Hepatocyte (in vitro differentiated cells): ENCODE data around the gene SCNN1B. TPM values are rescaled to one million over a fixed set of nuclear protein-coding genes. Genes with fewer than 3 reads are reported as not detected.

ENCODE experiments used
- DNase-seq: peaks from one replicate; pipeline ENCODE4 v3.0.0-alpha.2; 2016; ENCODE audit warnings: low spot score
- H2AFZ ChIP-seq: fragments of 200-600 bp; sonication (generic); 2 replicates; pipeline ENCODE4 v1.6.0; 2016; ENCODE audit warnings: antibody characterized with exemption, mild to moderate bottlenecking
- H3K27ac ChIP-seq: fragments of 200-600 bp; sonication (generic); 2 replicates; pipeline ENCODE4 v1.5.1; 2016; ENCODE audit warnings: mild to moderate bottlenecking
- H3K27me3 ChIP-seq: fragments of 200-600 bp; sonication (generic); 2 replicates; pipeline ENCODE4 v1.6.1; 2016
- H3K36me3 ChIP-seq: fragments of 200-600 bp; sonication (generic); replicated peaks from 2 replicates; pipeline ENCODE4 v1.5.1; 2016; ENCODE audit warnings: low read depth; ENCODE audit not compliant: insufficient read depth
- H3K4me1 ChIP-seq: fragments of 200-600 bp; sonication (generic); 2 replicates; pipeline ENCODE4 v1.5.1; 2016; ENCODE audit warnings: mild to moderate bottlenecking, moderate library complexity; ENCODE audit not compliant: insufficient read depth
- H3K4me2 ChIP-seq: fragments of 200-600 bp; sonication (generic); 2 replicates; pipeline ENCODE4 v1.6.0; 2016
- H3K4me3 ChIP-seq: fragments of 200-600 bp; sonication (generic); 2 replicates; pipeline ENCODE4 v1.5.1; 2016; ENCODE audit warnings: mild to moderate bottlenecking
- H3K79me2 ChIP-seq: fragments of 200-600 bp; sonication (generic); 2 replicates; pipeline ENCODE4 v1.6.0; 2017; ENCODE audit warnings: mild to moderate bottlenecking
- H3K9me2 ChIP-seq: fragments of 200-600 bp; sonication (generic); replicated peaks from 2 replicates; pipeline ENCODE4 v1.6.0; 2017; ENCODE audit warnings: mild to moderate bottlenecking; ENCODE audit not compliant: insufficient read depth
- H3K9me3 ChIP-seq: fragments of 200-600 bp; sonication (generic); 2 replicates; pipeline ENCODE4 v1.5.1; 2016; ENCODE audit warnings: low read depth, mild to moderate bottlenecking
- H4K20me1 ChIP-seq: fragments of 200-600 bp; sonication (generic); 2 replicates; pipeline ENCODE4 v1.6.0; 2016; ENCODE audit warnings: mild to moderate bottlenecking; ENCODE audit not compliant: insufficient read depth, poor library complexity, severe bottlenecking
- CTCF ChIP-seq: fragments of 200-600 bp; sonication (generic); IDR thresholded peaks from 2 replicates; pipeline ENCODE4 v1.5.1; 2016; ENCODE audit warnings: antibody characterized with exemption, mild to moderate bottlenecking; ENCODE audit not compliant: poor library complexity
- EZH2 ChIP-seq: fragments of 200-600 bp; sonication (generic); IDR thresholded peaks from 2 replicates; pipeline ENCODE4 v1.6.1; 2016; ENCODE audit warnings: antibody characterized with exemption, mild to moderate bottlenecking, borderline replicate concordance
- EZH2phosphoT487 ChIP-seq: fragments of 200-600 bp; sonication (generic); IDR thresholded peaks from one replicate; pipeline ENCODE4 v1.6.1; 2018; ENCODE audit warnings: antibody characterized with exemption, mild to moderate bottlenecking, low read depth, moderate library complexity; ENCODE audit not compliant: unreplicated experiment, severe bottlenecking
- WGBS: methylation state at CpG from one replicate; pipeline ENCODE4 v1.1.6; 2016; ENCODE audit warnings: low lambda C conversion rate; ENCODE audit errors: missing lambda C conversion rate; 5-methylcytosine and 5-hydroxymethylcytosine counted together
- polyA plus RNA-seq: library from polyadenylated mRNA; unstranded; fragments of >200 nt; fragmentation: Nextera tagmentation; extraction: Ambion mirVana; gene quantifications from 2 replicates; pipeline ENCODE4 v1.2.1, GENCODE V29; 2016
- total RNA-seq: library from RNA; depleted of rRNA; stranded (reverse); fragments of >200 nt; gene quantifications from 2 replicates; pipeline ENCODE4 v1.2.3, GENCODE V29; 2014

SCNN1B gene
- total and polyA plus RNA-seq, 2 experiments from 2014 or later, result 0.23 to 0.85 TPM

- TF ChIP-seq EZH2, result no peak
- no peak for TF ChIP-seq CTCF
- TF ChIP-seq EZH2phosphoT487, result no peak
- Histone ChIP-seq H3K4me3 (no peak overlapping the region), H4K20me1 (no peaks in the 10 kb centered on the region), H3K9me3 (no peaks in the 10 kb centered on the region), H2AFZ (no peak overlapping the region), H3K4me1 (no peaks in the 10 kb centered on the region), H3K79me2 (no peaks in the 10 kb centered on the region), H3K9me2 (no peaks in the 10 kb centered on the region), H3K36me3 (no peaks in the 10 kb centered on the region), H3K27ac (no peak overlapping the region), H3K27me3 (peaks cover 3% of the 10 kb centered on the region), H3K4me2 (no peak overlapping the region)
- DNase-seq, result no peak
- 58% methylated on average over 2 of the region's 2 CpGs for WGBS
Measured at GRCh38 chr16:23274968-23275367, 27.1 kb upstream of the SCNN1B start.

GRCh38 chr16:23276821-23277220 is 25.3 kb upstream of the SCNN1B start:
- Histone ChIP-seq H3K36me3 (no peaks in the 10 kb centered on the region), H3K9me2 (no peaks in the 10 kb centered on the region), H3K4me3 (no peak overlapping the region), H4K20me1 (no peaks in the 10 kb centered on the region), H2AFZ (no peak overlapping the region), H3K27me3 (peaks cover 3% of the 10 kb centered on the region), H3K9me3 (no peaks in the 10 kb centered on the region), H3K4me2 (no peak overlapping the region), H3K27ac (no peak overlapping the region), H3K79me2 (no peaks in the 10 kb centered on the region), H3K4me1 (no peaks in the 10 kb centered on the region)
- no peak for TF ChIP-seq EZH2
- TF ChIP-seq CTCF, result no peak
- WGBS, result 82% methylated on average over 4 of the region's 4 CpGs
- no peak for DNase-seq

GRCh38 chr16:23278031-23278430 is 24.1 kb upstream of the SCNN1B start:
- TF ChIP-seq CTCF, result no peak
- TF ChIP-seq EZH2phosphoT487, result no peak
- no peak for TF ChIP-seq EZH2
- no peak overlapping the region for H2AFZ ChIP-seq
- peaks cover 3% of the 10 kb centered on the region for H3K27me3 ChIP-seq
- H3K4me2 ChIP-seq, result no peak overlapping the region
- H3K4me1 ChIP-seq, result no peaks in the 10 kb centered on the region
- H3K9me3 ChIP-seq, result no peaks in the 10 kb centered on the region
- no peaks in the 10 kb centered on the region for H3K9me2 ChIP-seq
- no peaks in the 10 kb centered on the region for H3K36me3 ChIP-seq
- H3K4me3 ChIP-seq, result no peak overlapping the region
- DNase-seq, result no peak
- WGBS, result 77% methylated on average over 2 of the region's 2 CpGs
- no peaks in the 10 kb centered on the region for H3K79me2 ChIP-seq
- no peak overlapping the region for H3K27ac ChIP-seq
- no peaks in the 10 kb centered on the region for H4K20me1 ChIP-seq

- H4K20me1 ChIP-seq, result no peaks in the 10 kb centered on the region
- H3K4me1 ChIP-seq, result no peaks in the 10 kb centered on the region
- no peak overlapping the region for H2AFZ ChIP-seq
- peaks cover 3% of the 10 kb centered on the region for H3K27me3 ChIP-seq
- no peaks in the 10 kb centered on the region for H3K79me2 ChIP-seq
- H3K9me2 ChIP-seq, result no peaks in the 10 kb centered on the region
- no peak overlapping the region for H3K4me3 ChIP-seq
- no peak for DNase-seq
- 25% methylated on average over 9 of the region's 9 CpGs for WGBS
- no peak overlapping the region for H3K4me2 ChIP-seq
- TF ChIP-seq EZH2phosphoT487, result no peak
- TF ChIP-seq EZH2, result no peak
- no peak for TF ChIP-seq CTCF
- H3K36me3 ChIP-seq, result no peaks in the 10 kb centered on the region
- H3K9me3 ChIP-seq, result no peaks in the 10 kb centered on the region
- H3K27ac ChIP-seq, result no peak overlapping the region
Measured at GRCh38 chr16:23279721-23280153, 22.4 kb upstream of the SCNN1B start.
